Ammon's horn (tissue), 1 donor: ENCODE data around the gene MYO15A.

Source experiments
- DNase-seq: peaks from one replicate; pipeline ENCODE4 v3.0.0-alpha.2; 2016; ENCODE audit warnings: low spot score

Gene MYO15A, protein sequence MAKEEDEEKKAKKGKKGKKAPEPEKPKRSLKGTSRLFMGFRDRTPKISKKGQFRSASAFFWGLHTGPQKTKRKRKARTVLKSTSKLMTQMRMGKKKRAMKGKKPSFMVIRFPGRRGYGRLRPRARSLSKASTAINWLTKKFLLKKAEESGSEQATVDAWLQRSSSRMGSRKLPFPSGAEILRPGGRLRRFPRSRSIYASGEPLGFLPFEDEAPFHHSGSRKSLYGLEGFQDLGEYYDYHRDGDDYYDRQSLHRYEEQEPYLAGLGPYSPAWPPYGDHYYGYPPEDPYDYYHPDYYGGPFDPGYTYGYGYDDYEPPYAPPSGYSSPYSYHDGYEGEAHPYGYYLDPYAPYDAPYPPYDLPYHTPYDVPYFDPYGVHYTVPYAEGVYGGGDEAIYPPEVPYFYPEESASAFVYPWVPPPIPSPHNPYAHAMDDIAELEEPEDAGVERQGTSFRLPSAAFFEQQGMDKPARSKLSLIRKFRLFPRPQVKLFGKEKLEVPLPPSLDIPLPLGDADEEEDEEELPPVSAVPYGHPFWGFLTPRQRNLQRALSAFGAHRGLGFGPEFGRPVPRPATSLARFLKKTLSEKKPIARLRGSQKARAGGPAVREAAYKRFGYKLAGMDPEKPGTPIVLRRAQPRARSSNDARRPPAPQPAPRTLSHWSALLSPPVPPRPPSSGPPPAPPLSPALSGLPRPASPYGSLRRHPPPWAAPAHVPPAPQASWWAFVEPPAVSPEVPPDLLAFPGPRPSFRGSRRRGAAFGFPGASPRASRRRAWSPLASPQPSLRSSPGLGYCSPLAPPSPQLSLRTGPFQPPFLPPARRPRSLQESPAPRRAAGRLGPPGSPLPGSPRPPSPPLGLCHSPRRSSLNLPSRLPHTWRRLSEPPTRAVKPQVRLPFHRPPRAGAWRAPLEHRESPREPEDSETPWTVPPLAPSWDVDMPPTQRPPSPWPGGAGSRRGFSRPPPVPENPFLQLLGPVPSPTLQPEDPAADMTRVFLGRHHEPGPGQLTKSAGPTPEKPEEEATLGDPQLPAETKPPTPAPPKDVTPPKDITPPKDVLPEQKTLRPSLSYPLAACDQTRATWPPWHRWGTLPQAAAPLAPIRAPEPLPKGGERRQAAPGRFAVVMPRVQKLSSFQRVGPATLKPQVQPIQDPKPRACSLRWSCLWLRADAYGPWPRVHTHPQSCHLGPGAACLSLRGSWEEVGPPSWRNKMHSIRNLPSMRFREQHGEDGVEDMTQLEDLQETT (N-terminal part only)

DNA sequence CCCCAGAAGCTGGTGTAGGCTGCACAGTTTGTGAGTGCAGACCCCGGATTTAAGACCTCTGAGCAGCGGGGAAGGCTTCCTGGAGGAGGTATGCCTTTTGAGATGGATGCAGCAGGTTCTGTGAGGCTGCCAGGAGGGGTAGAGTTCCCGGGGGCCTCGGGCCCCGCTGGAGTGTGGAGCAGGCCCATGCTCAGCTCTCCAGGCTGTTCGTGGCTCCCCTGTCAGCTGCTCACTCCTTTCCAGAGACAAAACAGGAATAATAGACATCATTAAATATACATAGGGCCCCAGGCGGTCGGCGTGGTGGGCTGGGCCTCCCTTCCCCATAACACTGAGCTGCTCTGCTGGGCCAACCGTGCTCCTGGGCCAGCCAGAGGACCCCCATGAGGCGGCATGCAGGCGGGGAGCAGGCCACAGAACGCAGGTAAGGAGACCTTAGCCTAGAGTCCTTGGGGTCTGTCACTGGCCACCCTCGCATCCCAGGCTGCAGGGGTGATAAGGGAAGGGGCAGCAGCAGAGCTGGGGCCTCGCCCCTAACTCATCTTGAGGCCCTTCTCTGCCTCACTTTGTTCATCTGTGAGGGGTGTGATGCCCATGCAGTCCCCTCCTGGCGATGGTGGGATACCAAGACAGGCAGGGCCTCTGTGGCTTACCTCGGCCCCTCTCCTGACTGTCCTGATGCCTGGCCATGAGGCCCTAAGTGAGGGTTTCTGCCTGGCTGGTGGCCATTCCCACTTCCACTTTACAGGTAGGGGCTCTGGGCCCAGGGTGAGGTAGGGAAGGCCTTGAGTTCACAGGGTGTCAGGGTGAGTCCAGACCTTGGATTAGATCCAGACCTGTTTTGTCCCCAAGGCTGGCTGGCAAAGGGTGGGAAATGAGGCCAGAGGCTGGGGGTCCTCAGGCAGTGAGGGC, at the start of gene MYO15A:
TSS of gene MYO15A (plus strand) at position 356 of the 912 bp plus-strand sequence. CDS start 10,045 bp downstream, outside the sequence.
- DNase-seq: no peak

DNA sequence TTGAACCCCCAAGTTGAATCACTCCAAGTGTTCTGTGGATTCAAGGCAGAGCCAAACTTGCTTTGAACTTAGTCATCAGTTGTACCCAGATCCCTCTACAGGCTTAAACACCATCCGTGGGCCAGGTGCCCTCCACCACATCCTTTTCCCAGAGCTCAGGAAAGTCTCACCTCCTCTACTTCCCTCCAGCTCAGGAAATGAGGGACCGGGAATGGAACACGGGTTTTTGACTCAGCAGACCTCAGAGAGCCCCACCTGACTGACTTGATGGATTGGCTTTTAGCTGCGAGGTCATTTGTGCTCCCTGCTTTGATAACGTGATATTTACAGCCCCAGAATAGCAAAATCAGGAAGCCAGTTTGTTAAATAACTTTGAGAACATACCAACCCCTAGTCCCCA, 49.3 kb upstream of the MYO15A start:
- DNase-seq: no peak

DNA sequence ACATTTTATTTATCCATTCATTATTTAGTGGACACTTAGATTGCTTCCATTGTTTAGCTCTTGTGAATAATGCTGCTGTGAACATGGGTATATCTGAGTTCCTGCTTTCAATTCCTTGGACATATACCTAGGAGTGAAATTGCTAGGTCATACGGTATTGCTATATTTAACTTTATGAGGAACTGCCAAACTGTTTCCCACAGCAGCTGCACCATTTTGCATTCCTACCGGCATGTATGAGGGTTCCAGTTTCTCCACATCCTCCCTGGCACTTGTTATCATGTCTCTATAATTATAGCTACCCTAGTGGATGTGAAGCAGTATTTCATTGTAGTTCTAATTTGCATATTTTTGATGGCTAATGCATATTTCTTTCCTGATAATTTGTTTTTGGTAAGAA, 44.5 kb upstream of the MYO15A start:
- no peak for DNase-seq

DNA sequence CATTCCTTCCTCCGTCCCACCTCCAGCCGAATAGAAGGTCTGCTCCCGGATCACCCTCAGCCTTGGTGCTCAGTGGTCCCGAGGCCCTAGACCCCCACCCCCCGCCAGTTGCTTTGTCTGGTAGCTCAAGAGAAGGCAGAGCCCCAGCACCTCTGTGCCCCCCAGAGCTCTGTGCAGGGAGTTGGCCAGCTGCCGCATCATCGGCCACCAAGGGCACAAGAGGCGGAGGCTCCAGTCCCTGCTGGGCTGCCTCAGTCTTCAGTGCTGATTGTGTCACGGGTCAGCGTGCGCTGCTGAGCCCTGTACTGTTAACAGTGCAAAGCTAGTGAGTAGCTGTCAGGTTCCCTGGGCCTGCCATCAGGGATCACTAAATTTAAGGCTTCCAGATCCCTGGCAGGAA, 43.0 kb upstream of the MYO15A start:
- DNase-seq: no peak

DNA sequence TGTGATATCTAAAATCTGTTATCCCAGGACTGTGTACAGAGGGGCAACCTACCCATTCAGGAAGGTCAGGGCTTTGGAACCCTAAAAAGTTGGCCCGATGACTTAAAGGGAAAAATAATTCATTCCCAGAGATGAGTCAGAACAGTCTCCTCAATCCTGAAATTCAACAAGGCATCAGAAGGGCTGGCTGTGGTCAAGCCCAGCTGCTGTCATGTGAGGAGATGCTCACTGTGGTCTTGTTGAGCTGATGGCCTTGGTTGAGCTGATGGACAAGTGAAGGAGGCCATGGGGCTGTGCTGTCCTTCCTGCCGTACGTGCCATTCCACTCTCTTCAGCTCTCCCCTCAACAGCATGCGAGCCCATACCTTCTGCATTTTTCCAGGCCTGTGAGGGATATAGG, 41.7 kb upstream of the MYO15A start:
- no peak for DNase-seq

DNA sequence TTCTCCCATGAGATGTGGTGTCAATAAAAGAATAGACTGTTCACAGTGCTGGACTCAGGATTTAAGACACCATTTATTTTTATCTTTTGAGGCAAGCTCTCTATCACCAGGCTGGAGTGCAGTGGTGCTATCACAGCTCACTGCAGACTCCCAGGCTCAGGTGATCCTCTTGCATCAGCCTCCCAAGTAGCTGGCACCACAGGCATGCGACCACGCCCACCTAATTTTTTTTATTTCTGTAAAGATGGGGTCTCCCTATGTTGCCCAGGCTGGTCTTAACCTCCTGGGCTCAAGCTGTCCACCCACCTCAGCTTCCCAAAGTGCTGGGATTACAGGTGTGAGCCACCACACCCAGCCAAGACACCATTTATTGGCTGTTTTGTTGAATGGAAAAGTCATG, 39.5 kb upstream of the MYO15A start:
- no peak for DNase-seq

DNA sequence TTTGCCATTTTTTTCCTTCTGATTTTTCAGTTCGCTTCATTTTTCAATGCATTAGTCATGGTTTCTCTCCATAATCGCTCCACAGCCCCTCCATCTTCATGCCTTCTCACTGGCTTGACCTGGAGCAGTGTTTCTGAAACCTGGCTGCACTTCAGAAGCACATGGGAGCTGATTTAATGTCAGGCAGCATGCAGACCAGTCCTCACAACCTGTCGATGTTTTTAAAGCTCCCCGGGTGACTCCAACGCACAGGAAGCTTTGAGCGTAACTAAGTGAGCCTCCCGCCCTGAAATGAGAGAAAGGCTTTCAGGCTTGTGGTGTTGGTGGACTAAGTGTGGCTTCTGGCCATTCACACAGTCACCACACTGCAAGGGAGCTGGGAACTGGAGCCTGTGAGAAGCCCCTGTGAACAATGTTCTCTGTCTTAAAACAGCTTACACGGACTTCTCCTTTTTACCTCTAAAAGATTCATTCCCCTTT, 37.7 kb upstream of the MYO15A start:
- no peak for DNase-seq

DNA sequence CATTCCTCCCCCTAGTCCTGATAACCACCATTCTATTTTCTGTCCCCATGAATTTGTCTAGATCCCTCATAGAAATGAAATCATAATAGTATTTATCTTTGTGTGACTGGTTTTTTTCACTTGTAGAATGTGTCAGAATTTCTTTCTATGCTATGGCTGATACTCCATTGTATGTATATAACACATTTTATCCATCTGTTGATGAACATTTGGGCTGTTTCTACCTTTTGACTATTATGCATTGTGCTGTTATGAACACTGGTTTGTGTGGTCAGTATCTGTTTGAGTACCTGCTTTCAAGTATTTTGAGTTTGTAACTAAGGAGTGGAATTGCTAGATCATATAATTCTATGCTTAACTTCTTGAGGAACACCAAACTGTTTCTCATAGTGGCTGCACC, 36.8 kb upstream of the MYO15A start:
- DNase-seq: no peak

DNA sequence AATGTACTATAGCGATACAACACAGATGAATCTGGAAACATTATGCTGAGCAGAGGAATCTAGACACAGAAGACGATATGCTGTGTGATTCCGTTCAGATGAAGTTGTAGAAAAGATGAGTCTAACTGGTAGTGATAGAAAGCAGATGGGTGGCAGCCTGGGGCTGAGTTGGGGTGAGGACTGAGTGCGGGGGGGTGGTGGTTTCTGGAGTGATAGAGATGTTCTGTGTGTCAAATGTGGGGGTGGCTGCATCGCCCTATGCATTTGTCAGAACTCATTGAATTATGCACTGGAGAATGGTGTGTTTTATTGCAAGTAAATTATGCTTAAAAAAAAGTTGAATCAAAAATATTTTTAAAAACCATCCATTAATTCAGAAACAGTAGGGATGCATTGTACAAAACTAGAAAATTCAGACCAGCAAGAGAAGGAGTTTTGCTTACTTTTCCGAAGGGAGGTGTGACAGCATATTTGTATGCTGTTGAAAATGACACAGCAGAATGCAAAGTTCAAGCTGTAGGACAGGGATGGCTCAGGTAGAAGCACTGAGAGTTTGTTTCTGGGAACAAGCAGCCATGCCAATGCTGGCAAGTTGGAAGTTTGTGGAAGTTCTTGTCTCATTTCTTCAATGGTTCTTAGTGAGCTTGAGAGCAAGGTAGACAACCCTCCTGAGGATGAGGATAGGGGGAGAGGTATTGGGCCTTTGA, 33.8 kb upstream of the MYO15A start:
- DNase-seq: no peak

DNA sequence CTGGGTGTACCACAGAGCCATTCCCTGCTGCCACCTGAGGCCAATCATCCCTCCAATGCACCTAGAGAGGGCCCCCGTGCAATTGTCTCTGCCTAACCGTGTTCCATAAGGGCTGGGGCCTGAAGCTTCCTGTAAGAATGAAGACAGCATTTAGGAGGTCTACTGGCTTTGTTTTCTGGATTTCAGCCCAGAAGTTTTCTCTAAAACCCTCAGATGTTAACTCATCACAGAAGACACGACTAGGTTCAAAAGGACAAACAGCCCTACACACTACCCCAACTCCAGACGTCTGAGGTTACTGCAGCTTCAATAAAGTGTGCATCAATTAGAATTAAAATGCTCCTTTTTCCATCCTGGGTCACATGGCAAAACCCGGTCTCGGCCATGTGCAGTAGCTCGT, 31.6 kb upstream of the MYO15A start:
- DNase-seq: no peak

DNA sequence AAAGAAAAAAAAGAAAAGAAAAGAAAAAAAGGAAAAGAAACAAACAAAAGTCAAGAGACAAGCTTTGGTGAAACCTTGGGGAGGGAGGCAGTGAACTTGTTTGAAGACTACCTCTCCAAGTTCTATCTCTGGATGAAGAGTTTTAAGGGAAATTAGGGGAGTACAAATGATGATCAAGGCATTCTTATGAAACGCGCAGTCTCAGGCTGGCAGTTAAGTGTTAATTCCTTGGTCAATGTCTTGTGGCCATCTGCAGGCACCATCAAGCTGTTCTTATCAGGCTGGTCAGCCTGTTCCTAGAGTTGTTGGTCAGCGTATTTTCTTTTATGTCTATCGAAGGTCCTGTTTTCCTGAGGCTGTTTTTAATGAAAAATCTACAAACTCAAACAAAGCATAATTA, 29.0 kb upstream of the MYO15A start:
- DNase-seq: no peak

DNA sequence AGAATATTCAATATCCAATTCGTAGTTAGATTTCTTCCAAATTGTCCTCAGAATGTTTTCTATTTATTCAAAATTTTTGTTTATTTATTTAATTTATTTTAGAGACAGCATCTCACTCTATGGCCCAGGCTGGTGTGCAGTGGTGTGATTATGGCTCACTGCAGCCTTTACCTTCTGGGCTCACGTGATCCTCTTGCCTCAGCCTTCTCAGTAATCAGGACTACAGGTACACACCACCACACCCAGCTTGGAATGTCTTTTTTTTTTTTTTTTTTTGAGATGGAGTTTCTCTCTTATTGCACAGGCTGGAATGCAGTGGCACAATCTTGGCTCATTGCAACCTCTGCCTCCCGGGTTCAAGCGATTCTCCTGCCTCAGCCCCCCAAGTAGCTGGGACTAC, 24.3 kb upstream of the MYO15A start:
- no peak for DNase-seq

DNA sequence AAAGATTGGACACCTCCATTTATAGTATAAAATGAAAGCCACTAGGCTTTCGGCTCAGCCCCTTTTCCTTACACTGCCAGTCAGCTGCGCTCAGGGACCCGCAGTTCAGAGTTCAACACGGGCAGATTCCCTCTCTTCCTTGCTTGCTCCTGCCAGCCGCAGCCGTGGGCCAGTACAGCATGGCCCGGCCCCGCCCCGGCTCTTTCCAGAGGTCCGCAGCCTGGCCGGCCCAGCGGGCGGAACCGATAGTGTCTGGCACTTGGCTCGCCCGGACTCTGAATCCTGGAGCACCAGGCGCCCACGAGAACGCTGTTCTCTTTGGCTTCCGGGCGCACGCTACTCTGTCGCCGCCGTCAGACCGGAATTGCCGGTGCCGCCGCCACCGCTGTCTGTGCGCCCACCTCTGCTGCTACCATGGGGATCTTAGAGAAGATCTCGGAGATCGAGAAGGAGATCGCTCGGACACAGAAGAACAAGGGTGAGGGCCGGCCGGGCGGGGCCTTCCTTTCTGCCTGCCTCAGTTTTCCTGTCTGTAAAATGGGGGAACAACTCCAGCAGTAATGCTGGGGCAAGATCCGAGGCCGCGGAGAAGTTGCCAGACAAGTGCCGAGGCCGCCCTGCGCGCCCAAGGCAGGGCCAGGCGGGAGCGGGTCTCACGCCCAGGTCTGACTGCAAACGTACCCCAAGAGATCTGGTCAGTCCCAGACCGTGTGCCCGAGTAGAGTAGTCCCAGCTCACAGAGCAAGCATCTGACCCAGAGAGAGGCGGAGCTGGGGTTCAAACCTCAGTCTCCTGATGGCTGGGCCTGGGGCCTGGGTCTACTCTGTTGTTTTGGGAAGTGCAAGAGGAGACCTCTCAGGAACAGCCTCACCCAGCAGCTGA, 20.7 kb upstream of the MYO15A start, which contains the start of gene DRG2:
TSS of gene DRG2 (plus strand) at position 339 of the 882 bp plus-strand sequence. CDS start at position 415, 76 bp downstream.
- peak; percentile 89 for DNase-seq

DNA sequence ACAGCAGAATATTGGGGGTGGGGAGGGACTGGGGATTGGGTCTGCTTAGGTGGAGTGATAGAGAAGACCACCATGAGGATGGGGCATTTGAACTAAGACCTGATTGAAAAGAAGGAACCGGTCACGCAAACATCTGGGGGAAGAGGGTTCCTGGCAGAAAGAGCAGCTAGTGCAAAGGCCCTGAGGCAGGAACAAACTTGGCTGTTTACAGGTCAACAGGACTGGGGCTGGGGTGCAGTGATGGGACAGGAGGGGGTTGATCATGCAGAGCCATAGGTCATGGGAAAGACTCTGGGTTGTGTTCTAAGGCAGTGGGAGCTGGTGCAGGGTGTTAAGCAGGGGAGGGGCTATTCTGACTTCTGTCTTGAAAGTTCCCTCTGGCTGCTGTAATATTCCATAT, 18.9 kb upstream of the MYO15A start:
- DNase-seq: no peak

DNA sequence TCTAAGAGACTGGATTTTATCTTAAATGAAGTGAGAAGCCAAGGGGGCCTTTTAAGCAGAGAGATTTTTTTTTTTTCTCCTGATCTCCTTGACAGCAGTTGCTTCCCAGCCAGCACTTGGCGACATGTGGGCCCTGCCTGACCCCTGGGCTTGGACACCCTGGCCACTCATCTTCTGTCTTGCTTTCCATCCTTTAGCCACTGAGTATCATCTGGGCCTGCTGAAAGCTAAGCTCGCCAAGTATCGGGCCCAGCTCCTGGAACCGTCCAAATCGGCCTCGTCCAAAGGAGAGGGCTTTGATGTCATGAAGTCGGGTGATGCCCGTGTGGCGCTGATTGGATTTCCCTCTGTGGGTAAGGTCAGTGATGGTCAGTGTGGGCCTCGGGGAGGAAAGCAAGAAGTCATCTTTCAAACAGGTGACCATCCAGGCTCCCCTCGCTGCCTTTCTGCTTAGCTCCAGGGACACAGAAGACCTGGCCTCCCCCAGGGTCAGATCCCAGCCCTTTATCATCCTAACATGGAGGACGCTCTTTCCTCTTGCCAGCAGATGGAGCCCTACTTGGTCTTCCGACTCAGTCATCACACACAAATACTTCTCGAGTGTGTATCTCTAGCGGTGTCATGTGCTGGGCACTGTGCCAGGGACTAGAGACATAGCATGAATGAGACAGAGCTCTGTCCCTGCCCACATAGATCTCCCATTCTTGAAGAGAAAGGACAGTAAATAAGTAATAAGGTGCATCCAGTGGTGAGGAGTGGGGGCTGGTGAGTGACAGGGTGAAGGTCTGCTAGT, 14.7 kb upstream of the MYO15A start:
- DNase-seq: peak; percentile 37

DNA sequence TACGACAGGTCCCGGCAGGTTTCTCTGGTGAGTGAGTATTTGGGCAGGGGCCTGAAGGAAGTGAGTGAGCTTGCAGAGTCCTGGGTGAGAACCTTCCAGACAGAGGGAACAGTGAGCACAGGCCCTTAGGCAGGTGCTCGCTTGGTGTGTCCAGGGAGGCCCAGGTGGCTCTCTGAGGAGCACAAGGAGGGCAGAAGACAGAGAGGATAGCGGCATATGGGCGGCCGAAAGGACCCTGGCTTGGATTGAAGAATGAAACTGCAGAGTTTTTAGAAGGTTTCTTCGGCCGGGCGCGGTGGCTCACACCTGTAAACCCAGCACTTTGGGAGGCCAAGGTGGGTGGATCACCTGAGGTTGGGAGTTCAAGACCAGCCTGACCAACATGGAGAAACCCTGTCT, 14.1 kb upstream of the MYO15A start:
- no peak for DNase-seq

DNA sequence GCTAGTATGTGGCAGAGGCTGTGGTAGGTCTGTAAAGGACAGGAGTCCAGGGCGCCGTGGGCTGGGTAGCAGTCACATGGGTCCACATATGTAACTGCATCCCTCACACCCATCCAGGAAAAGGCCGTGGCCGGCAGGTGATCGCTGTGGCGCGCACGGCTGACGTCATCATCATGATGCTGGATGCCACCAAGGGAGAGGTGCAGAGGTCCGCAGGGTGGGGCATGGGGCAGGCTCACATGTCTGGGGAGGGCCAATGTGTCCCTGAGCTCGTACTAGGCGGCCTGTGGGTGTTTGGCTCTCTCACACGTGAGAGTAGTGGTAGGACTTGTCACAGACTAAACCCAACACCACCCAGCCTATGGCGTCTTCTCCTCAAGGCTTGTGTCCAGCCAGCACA, 9.0 kb upstream of the MYO15A start:
- no peak for DNase-seq

DNA sequence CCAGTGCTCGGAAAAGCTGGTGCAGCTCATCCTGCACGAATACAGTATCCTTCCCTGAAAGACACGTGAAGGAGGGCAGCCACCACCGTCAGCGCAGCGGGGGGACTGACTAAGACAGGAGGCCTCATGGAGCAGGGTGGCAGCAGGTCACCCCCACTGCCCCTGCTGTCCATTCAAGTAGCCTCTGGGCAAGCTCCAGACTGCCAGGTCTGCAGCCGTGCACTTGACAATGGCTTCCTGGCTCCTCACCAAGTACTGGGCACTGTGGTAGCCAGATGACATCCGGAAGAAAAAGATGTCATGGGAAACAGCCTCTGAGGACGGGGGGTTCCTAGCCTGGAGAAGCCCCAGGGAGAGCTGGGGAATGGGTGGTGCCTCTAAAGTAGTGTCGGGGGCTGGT, 7.9 kb upstream of the MYO15A start:
- no peak for DNase-seq

DNA sequence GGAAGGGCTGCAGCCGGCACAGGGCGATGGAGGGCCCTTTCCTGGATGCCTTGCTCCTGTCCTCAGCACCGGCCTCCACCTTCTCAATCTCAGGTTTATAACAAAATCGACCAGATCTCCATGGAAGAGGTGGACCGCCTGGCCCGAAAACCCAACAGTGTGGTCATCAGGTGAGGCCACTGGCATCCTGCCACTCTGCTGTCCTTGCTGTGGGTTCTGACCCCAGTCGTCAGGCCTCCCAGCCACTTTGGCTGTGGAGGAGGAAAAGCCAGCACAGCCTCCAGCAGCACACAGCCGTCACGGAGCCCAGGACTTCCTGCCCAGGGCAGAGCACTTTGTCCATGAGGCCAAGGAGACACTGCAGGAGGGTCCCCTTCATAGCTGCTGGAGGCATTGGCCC, 6.7 kb upstream of the MYO15A start:
- DNase-seq: no peak
